IMR-90 (cell line): ENCODE measurements around the gene DKK3. TPM values are rescaled to one million over a fixed set of nuclear protein-coding genes. Genes with fewer than 3 reads are reported as not detected.

Experiments
- ATAC-seq: fragments of 200-7000 bp; cut with Tn5 transposase; 2 replicates; pipeline ENCODE4 v1.9.1; 2020; ENCODE audit warnings: low read depth, mild to moderate bottlenecking, moderate library complexity
- BruUV-seq: library from RNA; stranded (reverse); fragments of 400-500 nt; replicated peaks from 2 replicates; lab custom pipeline; 2021; lab: Mats Ljungman, UMichigan
- CTCF ChIA-PET: fragments of 300-600 bp; formaldehyde crosslinking; extraction: SDS; loops from one replicate; lab custom pipeline; 2021; ENCODE audit warnings: antibody characterized with exemption; lab: Yijun Ruan, JAX
- POLR2A ChIA-PET: fragments of 300-600 bp; sonication (Branson Sonifier 250); formaldehyde crosslinking; loops from one replicate; lab custom pipeline; 2022; ENCODE audit warnings: antibody characterized with exemption; ENCODE audit not compliant: unreplicated experiment; lab: Charles Lee
- DNase-seq: peaks from one replicate; pipeline ENCODE4 v3.0.0; 2013
- H2AFZ ChIP-seq: replicated peaks from 2 replicates; pipeline ENCODE3; 2013; ENCODE audit warnings: low read length, mild to moderate bottlenecking; ENCODE audit not compliant: poor library complexity
- H2AK5ac ChIP-seq: 2 replicates; pipeline ENCODE4 v1.6.1; 2013; ENCODE audit warnings: low read depth, low read length, inconsistent platforms
- H2AK9ac ChIP-seq: replicated peaks from 2 replicates; pipeline ENCODE3; 2013; ENCODE audit warnings: mild to moderate bottlenecking, low read depth, low read length, moderate library complexity; ENCODE audit not compliant: poor library complexity
- H2BK120ac ChIP-seq: 2 replicates; pipeline ENCODE4 v1.6.1; 2013; ENCODE audit warnings: low read depth, low read length, inconsistent platforms
- H2BK15ac ChIP-seq: 3 replicates; pipeline ENCODE4 v1.6.1; 2013; ENCODE audit warnings: low read depth, low read length, inconsistent platforms
- H2BK20ac ChIP-seq: 2 replicates; pipeline ENCODE4 v1.6.1; 2013; ENCODE audit warnings: low read depth, mild to moderate bottlenecking, inconsistent platforms, low read length, moderate library complexity
- H2BK5ac ChIP-seq: 2 replicates; pipeline ENCODE4 v1.6.1; 2013; ENCODE audit warnings: mild to moderate bottlenecking, low read depth, low read length, inconsistent platforms; ENCODE audit not compliant: poor library complexity, severe bottlenecking
- H3K14ac ChIP-seq: replicated peaks from 2 replicates; pipeline ENCODE4 v1.6.1; 2013; ENCODE audit warnings: low read depth, low read length, inconsistent platforms
- H3K18ac ChIP-seq: 2 replicates; pipeline ENCODE4 v1.6.1; 2013; ENCODE audit warnings: low read depth, low read length, control low read depth
- H3K23ac ChIP-seq: 2 replicates; pipeline ENCODE4 v1.6.1; 2013; ENCODE audit warnings: low read depth, low read length, inconsistent platforms
- H3K27ac ChIP-seq: 2 replicates; pipeline ENCODE4 v1.5.1; 2013; ENCODE audit warnings: mild to moderate bottlenecking, control low read depth, low read length; ENCODE audit not compliant: insufficient read depth
- H3K27me3 ChIP-seq: 2 replicates; pipeline ENCODE4 v1.6.1; 2013; ENCODE audit warnings: low read length; ENCODE audit not compliant: control insufficient read depth, insufficient read depth
- H3K36me3 ChIP-seq: 2 replicates; pipeline ENCODE4 v1.6.1; 2013; ENCODE audit warnings: low read length, mixed read lengths; ENCODE audit not compliant: control insufficient read depth, insufficient read depth
- H3K4ac ChIP-seq: 2 replicates; pipeline ENCODE4 v1.6.1; 2013; ENCODE audit warnings: low read depth, low read length, inconsistent platforms
- H3K4me1 ChIP-seq: 2 replicates; pipeline ENCODE4 v1.6.1; 2013; ENCODE audit warnings: low read length, mixed read lengths; ENCODE audit not compliant: control insufficient read depth, insufficient read depth
- H3K4me2 ChIP-seq: 2 replicates; pipeline ENCODE4 v1.6.1; 2013; ENCODE audit warnings: low read depth, mild to moderate bottlenecking, control low read depth, low read length, moderate library complexity
- H3K4me3 ChIP-seq: 2 replicates; pipeline ENCODE4 v1.5.1; 2013; ENCODE audit warnings: low read depth, mild to moderate bottlenecking, control low read depth, low read length, moderate library complexity; ENCODE audit not compliant: insufficient read depth
- H3K56ac ChIP-seq: 2 replicates; pipeline ENCODE4 v1.6.1; 2013; ENCODE audit warnings: low read length, inconsistent platforms; ENCODE audit not compliant: insufficient read depth; ENCODE audit errors: extremely low read depth
- H3K79me1 ChIP-seq, 2 experiments: 2 replicates each; pipeline ENCODE4 v1.6.1; 2013; ENCODE audit warnings: low read length in 2 of 2, inconsistent platforms in 1 of 2, low read depth in 1 of 2
- H3K9ac ChIP-seq: 2 replicates; pipeline ENCODE4 v1.6.1; 2013; ENCODE audit warnings: low read depth, low read length, control low read depth
- H3K9me1 ChIP-seq: 2 replicates; pipeline ENCODE4 v1.6.1; 2013; ENCODE audit warnings: low read length, inconsistent platforms; ENCODE audit not compliant: insufficient read depth
- H3K9me3 ChIP-seq: 2 replicates; pipeline ENCODE4 v1.6.1; 2013; ENCODE audit warnings: low read length; ENCODE audit not compliant: control insufficient read depth, insufficient read depth
- H4K20me1 ChIP-seq: 2 replicates; pipeline ENCODE4 v1.6.1; 2013; ENCODE audit warnings: low read length, inconsistent platforms; ENCODE audit not compliant: insufficient read depth
- H4K5ac ChIP-seq: 2 replicates; pipeline ENCODE4 v1.6.1; 2013; ENCODE audit warnings: mild to moderate bottlenecking, low read depth, low read length, control low read depth
- H4K8ac ChIP-seq, 2 experiments: 2 replicates each; pipeline ENCODE4 v1.6.1; 2013; ENCODE audit warnings: low read depth in 2 of 2, low read length in 2 of 2, control low read depth in 1 of 2, inconsistent platforms in 1 of 2
- H4K91ac ChIP-seq: 2 replicates; pipeline ENCODE4 v1.6.1; 2013; ENCODE audit warnings: low read depth, low read length, inconsistent platforms; ENCODE audit not compliant: insufficient read depth
- CEBPB ChIP-seq: IDR thresholded peaks from 2 replicates; pipeline ENCODE4 v1.6.1; 2012; ENCODE audit warnings: low read depth, low read length, improper control_type of control experiment
- CHD1 ChIP-seq: IDR thresholded peaks from 2 replicates; pipeline ENCODE4 v1.6.1; 2012; ENCODE audit warnings: low read depth, low read length, improper control_type of control experiment
- MAFK ChIP-seq: IDR thresholded peaks from 2 replicates; pipeline ENCODE4 v1.6.1; 2012; ENCODE audit warnings: low read depth, low read length, improper control_type of control experiment
- MXI1 ChIP-seq: IDR thresholded peaks from 2 replicates; pipeline ENCODE4 v1.6.1; 2012; ENCODE audit warnings: low read depth, mild to moderate bottlenecking, low read length, moderate library complexity, borderline replicate concordance
- RAD21 ChIP-seq: IDR thresholded peaks from 2 replicates; pipeline ENCODE4 v1.6.1; 2012; ENCODE audit warnings: low read length, improper control_type of control experiment
- RFX5 ChIP-seq: IDR thresholded peaks from 2 replicates; pipeline ENCODE4 v1.8.0; 2012; ENCODE audit warnings: low read depth, mild to moderate bottlenecking, low read length, moderate library complexity
- SMC3 ChIP-seq: fragments of 150-350 bp; IDR thresholded peaks from 2 replicates; pipeline ENCODE4 v1.6.1; 2016; ENCODE audit warnings: low read depth, mild to moderate bottlenecking, antibody characterized with exemption, low read length, moderate library complexity
- WGBS, 2 experiments: methylation state at CpG; one replicate each; pipeline versions ENCODE4 v1.1.5 to v1.1.7; 2013; ENCODE audit warnings: missing lambda C conversion rate in 2 of 2; ENCODE audit not compliant: insufficient read length in 1 of 2; ENCODE audit errors: extremely low coverage in 2 of 2; 5-methylcytosine and 5-hydroxymethylcytosine counted together
- dilution Hi-C: fragments of 300-500 bp; cut with HindIII; formaldehyde crosslinking; loops from one replicate; pipeline ENCODE4 v1.14.3; 2018; ENCODE audit warnings: low sequenced_read_pairs; ENCODE audit not compliant: unreplicated experiment
- in situ Hi-C: fragments of 300-500 bp; cut with MboI; formaldehyde crosslinking; loops from 3 replicates; pipeline ENCODE4 v1.14.3; 2019; ENCODE audit warnings: low sequenced_read_pairs, inconsistent platforms, mixed read lengths
- intact Hi-C: fragments of 100-400 bp; cut with micrococcal nuclease; formaldehyde crosslinking; loops from 2 replicates; pipeline ENCODE4 v1.10.0; 2022
- polyA plus RNA-seq, 3 experiments: library from polyadenylated mRNA; depleted of rRNA; stranded (reverse); fragments of >200 nt; gene quantifications; 2 replicates each; pipeline ENCODE4 v1.2.3, GENCODE V29; 2012; ENCODE audit warnings: low replicate concordance in 1 of 3
- total RNA-seq: library from RNA; depleted of rRNA; stranded (reverse); fragments of >200 nt; gene quantifications from 2 replicates; pipeline ENCODE4 v1.2.3, GENCODE V29; 2012
- TF ChIP-seq, protein P1 (sequence below): fragments of 150-350 bp; IDR thresholded peaks from 2 replicates; pipeline ENCODE4 v1.6.1; 2017; ENCODE audit warnings: mild to moderate bottlenecking, antibody characterized with exemption, low read length, low read depth
- TF ChIP-seq, protein P2 (sequence below): fragments of 150-350 bp; IDR thresholded peaks from 2 replicates; pipeline ENCODE4 v1.6.1; 2016; ENCODE audit warnings: low read depth, mild to moderate bottlenecking, low read length, moderate library complexity, borderline replicate concordance
- TF ChIP-seq, protein P3 (sequence below): conservative IDR thresholded peaks from 2 replicates; pipeline ENCODE4 v1.5.1; 2012; ENCODE audit warnings: mild to moderate bottlenecking, low read depth, low read length, improper control_type of control experiment

Gene DKK3
- total and polyA plus RNA-seq, 2 of the 4 experiments (the other 2 are of a cell fraction): 453 to 964 TPM

DNA sequence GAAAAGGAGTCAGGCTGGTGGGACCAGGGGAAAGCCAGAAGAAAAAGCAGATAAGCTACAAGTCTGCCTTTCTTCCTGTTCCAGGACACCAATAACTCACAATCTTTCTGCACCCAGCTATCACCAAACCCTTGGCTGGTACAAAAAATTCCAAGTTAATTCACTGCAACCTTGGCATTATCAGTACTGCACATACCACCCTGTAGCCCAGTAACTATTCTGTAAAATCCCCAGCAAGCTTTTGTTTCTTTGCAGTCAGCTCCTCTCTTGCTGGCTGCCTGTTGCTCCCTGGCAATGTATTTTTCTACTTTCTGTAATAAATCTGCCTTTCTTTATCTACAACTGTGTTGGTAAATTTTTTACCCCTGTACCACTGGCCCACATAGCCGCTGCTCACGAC, 20.7 kb upstream of the DKK3 start:
- ChIA-PET POLR2A (no interaction called here), CTCF (no interaction called here)
- Histone ChIP-seq H4K20me1 (no peaks in the 10 kb centered on the region), H2BK5ac (no peak overlapping the region), H3K18ac (no peak overlapping the region), H3K4me3 (no peak overlapping the region), H3K56ac (no peak overlapping the region), H4K8ac (no peak overlapping the region), H3K4me1 (peaks cover 8% of the 10 kb centered on the region), H4K91ac (no peak overlapping the region), H3K9me1 (peaks cover 13% of the 10 kb centered on the region), H3K9me3 (no peaks in the 10 kb centered on the region), H3K23ac (no peak overlapping the region), H2BK120ac (no peak overlapping the region), H3K36me3 (no peaks in the 10 kb centered on the region), H3K27me3 (no peaks in the 10 kb centered on the region), H2AK9ac (no peak overlapping the region), H2BK20ac (no peak overlapping the region), H3K4ac (no peak overlapping the region), H2AK5ac (no peak overlapping the region), H2AFZ (no peak overlapping the region), H4K5ac (no peak overlapping the region), H2BK15ac (no peak overlapping the region), H3K14ac (no peak overlapping the region), H3K27ac (no peak overlapping the region), H3K9ac (no peak overlapping the region), H3K79me1 (no peaks in the 10 kb centered on the region), H3K4me2 (no peak overlapping the region)
- TF ChIP-seq RAD21 (no peak), MAFK (no peak), RFX5 (no peak), MXI1 (no peak), CHD1 (no peak), SMC3 (no peak), CEBPB (no peak)
- TF ChIP-seq, protein P1, sequence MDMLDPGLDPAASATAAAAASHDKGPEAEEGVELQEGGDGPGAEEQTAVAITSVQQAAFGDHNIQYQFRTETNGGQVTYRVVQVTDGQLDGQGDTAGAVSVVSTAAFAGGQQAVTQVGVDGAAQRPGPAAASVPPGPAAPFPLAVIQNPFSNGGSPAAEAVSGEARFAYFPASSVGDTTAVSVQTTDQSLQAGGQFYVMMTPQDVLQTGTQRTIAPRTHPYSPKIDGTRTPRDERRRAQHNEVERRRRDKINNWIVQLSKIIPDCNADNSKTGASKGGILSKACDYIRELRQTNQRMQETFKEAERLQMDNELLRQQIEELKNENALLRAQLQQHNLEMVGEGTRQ: no peak
- TF ChIP-seq, protein P2, sequence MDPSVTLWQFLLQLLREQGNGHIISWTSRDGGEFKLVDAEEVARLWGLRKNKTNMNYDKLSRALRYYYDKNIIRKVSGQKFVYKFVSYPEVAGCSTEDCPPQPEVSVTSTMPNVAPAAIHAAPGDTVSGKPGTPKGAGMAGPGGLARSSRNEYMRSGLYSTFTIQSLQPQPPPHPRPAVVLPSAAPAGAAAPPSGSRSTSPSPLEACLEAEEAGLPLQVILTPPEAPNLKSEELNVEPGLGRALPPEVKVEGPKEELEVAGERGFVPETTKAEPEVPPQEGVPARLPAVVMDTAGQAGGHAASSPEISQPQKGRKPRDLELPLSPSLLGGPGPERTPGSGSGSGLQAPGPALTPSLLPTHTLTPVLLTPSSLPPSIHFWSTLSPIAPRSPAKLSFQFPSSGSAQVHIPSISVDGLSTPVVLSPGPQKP: no peak
- TF ChIP-seq, protein P3, sequence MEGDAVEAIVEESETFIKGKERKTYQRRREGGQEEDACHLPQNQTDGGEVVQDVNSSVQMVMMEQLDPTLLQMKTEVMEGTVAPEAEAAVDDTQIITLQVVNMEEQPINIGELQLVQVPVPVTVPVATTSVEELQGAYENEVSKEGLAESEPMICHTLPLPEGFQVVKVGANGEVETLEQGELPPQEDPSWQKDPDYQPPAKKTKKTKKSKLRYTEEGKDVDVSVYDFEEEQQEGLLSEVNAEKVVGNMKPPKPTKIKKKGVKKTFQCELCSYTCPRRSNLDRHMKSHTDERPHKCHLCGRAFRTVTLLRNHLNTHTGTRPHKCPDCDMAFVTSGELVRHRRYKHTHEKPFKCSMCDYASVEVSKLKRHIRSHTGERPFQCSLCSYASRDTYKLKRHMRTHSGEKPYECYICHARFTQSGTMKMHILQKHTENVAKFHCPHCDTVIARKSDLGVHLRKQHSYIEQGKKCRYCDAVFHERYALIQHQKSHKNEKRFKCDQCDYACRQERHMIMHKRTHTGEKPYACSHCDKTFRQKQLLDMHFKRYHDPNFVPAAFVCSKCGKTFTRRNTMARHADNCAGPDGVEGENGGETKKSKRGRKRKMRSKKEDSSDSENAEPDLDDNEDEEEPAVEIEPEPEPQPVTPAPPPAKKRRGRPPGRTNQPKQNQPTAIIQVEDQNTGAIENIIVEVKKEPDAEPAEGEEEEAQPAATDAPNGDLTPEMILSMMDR: no peak
- no peak for ATAC-seq
- intact Hi-C loops (no loop called here), in situ Hi-C loops (loop anchor here (25.0 kb wide), 1 partner anchor 992 kb away; no protein-coding TSS in a partner anchor), dilution Hi-C loops (no loop called here)
- BruUV-seq: no TSS peak
- WGBS, 2 experiments: no CpG with 5 or more reads among the region's 2 CpGs
- DNase-seq: no peak
